ENCODE data around the gene P2RX7. TPM values are rescaled to one million over a fixed set of nuclear protein-coding genes. Genes with fewer than 3 reads are reported as not detected.

Gene P2RX7
- total RNA-seq, 2 experiments from 2014 or later, result 0.13 to 0.48 TPM

DNA sequence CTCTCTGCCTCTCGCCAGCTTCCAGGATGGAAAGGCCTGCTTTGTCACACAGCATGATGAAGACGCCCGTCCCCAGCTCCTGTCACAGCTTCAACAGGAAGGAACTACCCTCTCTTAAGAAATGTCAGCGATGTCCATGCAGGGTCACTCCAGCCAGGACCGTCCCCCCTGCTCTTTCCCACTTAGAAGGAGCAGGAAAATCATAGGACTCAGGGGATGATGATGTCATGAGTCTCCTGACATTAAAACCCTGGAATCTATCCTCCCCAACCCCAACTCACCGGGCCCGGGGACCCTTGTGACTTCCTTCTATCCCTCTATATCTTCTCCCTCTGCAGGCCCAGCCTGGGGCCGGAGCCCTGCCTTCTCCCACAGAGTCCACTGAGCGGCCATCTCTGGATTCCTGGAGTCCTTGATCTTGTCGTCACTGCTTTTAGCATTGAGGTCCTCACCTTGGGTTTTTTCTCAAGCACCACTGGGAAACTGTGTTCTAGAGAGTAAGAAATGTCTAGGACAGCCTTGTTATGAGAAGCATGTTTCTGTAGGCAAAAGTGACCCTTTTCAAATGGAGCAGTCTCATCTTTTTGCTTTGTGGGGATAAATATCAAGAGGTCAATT lies 42.8 kb upstream of the P2RX7 start:
- no peak overlapping the region for H3K27ac ChIP-seq (ENCODE audit: low read depth, low read length, poor library complexity, severe bottlenecking)
- no peak for DNase-seq (ENCODE audit: low spot score)
- no peaks in the 10 kb centered on the region for H3K4me1 ChIP-seq (ENCODE audit: insufficient read depth, low read length, poor library complexity, severe bottlenecking)
- H2AFZ ChIP-seq (ENCODE audit: low read length), result no peak overlapping the region
- TF ChIP-seq EZH2phosphoT487 (IDR thresholded peaks at IDR 0.05; ENCODE audit: borderline replicate concordance, low read depth, low read length), result no peak
- TF ChIP-seq, protein P1, sequence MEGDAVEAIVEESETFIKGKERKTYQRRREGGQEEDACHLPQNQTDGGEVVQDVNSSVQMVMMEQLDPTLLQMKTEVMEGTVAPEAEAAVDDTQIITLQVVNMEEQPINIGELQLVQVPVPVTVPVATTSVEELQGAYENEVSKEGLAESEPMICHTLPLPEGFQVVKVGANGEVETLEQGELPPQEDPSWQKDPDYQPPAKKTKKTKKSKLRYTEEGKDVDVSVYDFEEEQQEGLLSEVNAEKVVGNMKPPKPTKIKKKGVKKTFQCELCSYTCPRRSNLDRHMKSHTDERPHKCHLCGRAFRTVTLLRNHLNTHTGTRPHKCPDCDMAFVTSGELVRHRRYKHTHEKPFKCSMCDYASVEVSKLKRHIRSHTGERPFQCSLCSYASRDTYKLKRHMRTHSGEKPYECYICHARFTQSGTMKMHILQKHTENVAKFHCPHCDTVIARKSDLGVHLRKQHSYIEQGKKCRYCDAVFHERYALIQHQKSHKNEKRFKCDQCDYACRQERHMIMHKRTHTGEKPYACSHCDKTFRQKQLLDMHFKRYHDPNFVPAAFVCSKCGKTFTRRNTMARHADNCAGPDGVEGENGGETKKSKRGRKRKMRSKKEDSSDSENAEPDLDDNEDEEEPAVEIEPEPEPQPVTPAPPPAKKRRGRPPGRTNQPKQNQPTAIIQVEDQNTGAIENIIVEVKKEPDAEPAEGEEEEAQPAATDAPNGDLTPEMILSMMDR (conservative IDR thresholded peaks at IDR 0.05; ENCODE audit: low read length), result no peak
- no peak overlapping the region for H3K4me2 ChIP-seq (ENCODE audit: low read length)
- H3K4me3 ChIP-seq (ENCODE audit: low read depth, low read length, poor library complexity, severe bottlenecking), result no peak overlapping the region
- ChIA-PET POLR2A (no interaction called here), CTCF (ENCODE audit: unreplicated experiment) (no interaction called here)
- no peaks in the 10 kb centered on the region for H4K20me1 ChIP-seq (ENCODE audit: insufficient read depth, low read length)
- H3K79me2 ChIP-seq (ENCODE audit: insufficient read depth, low read depth, low read length), result no peaks in the 10 kb centered on the region
- H3K36me3 ChIP-seq (ENCODE audit: insufficient read depth, low read length), result no peaks in the 10 kb centered on the region
- H3K9me3 ChIP-seq (ENCODE audit: low read length), result no peaks in the 10 kb centered on the region
- no TSS peak for BruUV-seq (replicated peaks)
- intact Hi-C loops (cut with micrococcal nuclease; ENCODE audit: unreplicated experiment), result no loop called here
- no peaks in the 10 kb centered on the region for H3K9me2 ChIP-seq (ENCODE audit: insufficient read depth, low read length)

DNA sequence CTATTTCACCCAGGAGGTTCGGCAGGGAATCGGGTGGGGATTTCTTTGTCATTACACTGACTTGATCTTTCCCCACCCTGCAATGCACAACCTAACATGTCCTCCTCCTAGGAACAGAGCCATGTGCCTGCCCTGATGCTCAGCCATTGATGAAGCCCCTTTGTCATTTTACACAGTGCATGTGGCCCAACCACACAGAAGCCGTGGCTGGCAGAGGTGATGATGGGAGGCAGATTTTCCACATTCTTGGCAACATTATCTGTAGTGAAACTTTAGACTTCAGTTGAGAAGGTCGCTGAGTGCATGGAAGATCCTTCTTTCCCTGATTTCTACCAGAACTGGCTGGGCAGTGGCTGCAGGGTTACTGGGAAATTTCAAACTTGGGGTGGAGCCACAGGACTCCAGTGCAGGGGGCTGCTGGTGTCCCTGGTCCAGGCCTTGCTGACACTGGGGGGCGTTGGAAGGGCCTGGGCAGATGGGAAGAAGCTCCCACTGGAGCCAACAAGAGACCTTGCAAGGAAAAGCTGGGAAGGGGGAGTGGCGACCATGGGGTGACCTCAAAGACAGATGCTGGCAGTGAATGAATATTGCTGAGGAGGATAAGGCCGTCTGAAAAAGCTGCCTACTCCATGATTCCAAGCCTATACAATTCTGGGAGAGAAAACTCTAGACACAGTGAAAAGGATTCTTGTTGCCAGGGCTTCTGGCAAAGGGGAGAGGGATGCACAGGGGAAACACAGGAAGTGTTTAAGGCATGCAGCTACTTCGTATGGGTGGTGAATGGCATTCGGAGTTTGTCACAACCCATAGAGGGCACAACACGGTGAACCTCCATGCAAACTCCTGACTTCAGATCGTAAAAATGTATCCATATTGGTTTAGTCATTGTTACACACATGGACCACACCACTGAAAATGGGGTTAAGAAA lies 41.8 kb upstream of the P2RX7 start:
- no peak overlapping the region for H3K27ac ChIP-seq (ENCODE audit: low read depth, low read length, poor library complexity, severe bottlenecking)
- H3K4me2 ChIP-seq (ENCODE audit: low read length), result no peak overlapping the region
- no peak overlapping the region for H2AFZ ChIP-seq (ENCODE audit: low read length)
- H3K4me3 ChIP-seq (ENCODE audit: low read depth, low read length, poor library complexity, severe bottlenecking), result no peak overlapping the region
- H3K4me1 ChIP-seq (ENCODE audit: insufficient read depth, low read length, poor library complexity, severe bottlenecking), result peaks cover 6% of the 10 kb centered on the region
- no peaks in the 10 kb centered on the region for H4K20me1 ChIP-seq (ENCODE audit: insufficient read depth, low read length)
- ChIA-PET CTCF (ENCODE audit: unreplicated experiment) (no interaction called here), POLR2A (interaction anchor here (0.6 kb wide), 1 partner anchor 917 kb away, joined by 4 read pairs; no protein-coding TSS in a partner anchor)
- H3K79me2 ChIP-seq (ENCODE audit: insufficient read depth, low read depth, low read length), result no peaks in the 10 kb centered on the region
- no peak for TF ChIP-seq EZH2phosphoT487 (IDR thresholded peaks at IDR 0.05; ENCODE audit: borderline replicate concordance, low read depth, low read length)
- TF ChIP-seq, protein P1 (conservative IDR thresholded peaks at IDR 0.05; ENCODE audit: low read length), result no peak
- H3K9me3 ChIP-seq (ENCODE audit: low read length), result no peaks in the 10 kb centered on the region
- intact Hi-C loops (cut with micrococcal nuclease; ENCODE audit: unreplicated experiment), result no loop called here
- H3K36me3 ChIP-seq (ENCODE audit: insufficient read depth, low read length), result no peaks in the 10 kb centered on the region
- DNase-seq (ENCODE audit: low spot score), result no peak
- BruUV-seq (replicated peaks), result no TSS peak
- no peaks in the 10 kb centered on the region for H3K9me2 ChIP-seq (ENCODE audit: insufficient read depth, low read length)
